ENCODE measurements around the gene PSMC1. TPM values are rescaled to one million over a fixed set of nuclear protein-coding genes. Genes with fewer than 3 reads are reported as not detected.

The PSMC1 gene
- total and polyA plus RNA-seq, 4 donors: 47.3 to 89.9 (median 84.8) TPM

GRCh38 chr14:90266441-90267154 lies 10.2 kb downstream of the PSMC1 start:
- Histone ChIP-seq H3K9ac (ENCODE audit: low read depth in 1 of 2, low read length in 2 of 2) (no peak overlapping the region), H3K9me3 (ENCODE audit: control insufficient read depth in 4 of 4, low read length in 3 of 4) (no peaks in the 10 kb centered on the region), H3K4me3 (ENCODE audit: low read depth in 1 of 3, low read length in 3 of 3) (no peak overlapping the region), H3K4me1 (ENCODE audit: control insufficient read depth in 4 of 4, insufficient read depth in 4 of 4, low read length in 3 of 4) (no peaks in the 10 kb centered on the region), H3K36me3 (ENCODE audit: control insufficient read depth in 4 of 4, insufficient read depth in 3 of 4, low read depth in 1 of 4, low read length in 3 of 4) (peaks cover 22 to 79% (median 68%) of the 10 kb centered on the region in 4 donors), H3K27ac (ENCODE audit: low read depth in 1 of 2, low read length in 2 of 2) (no peak overlapping the region), H3K27me3 (ENCODE audit: control insufficient read depth in 4 of 4, insufficient read depth in 4 of 4, low read length in 3 of 4) (no peaks in the 10 kb centered on the region)
- WGBS: 96% methylated on average over 9 of the region's 9 CpGs
- no peak for DNase-seq (ENCODE audit: low spot score)
- TF ChIP-seq HNF4A (conservative IDR thresholded peaks at IDR 0.05): no peak
- no peak for TF ChIP-seq YY1 (IDR thresholded peaks at IDR 0.05)
- no peak for TF ChIP-seq REST (IDR thresholded peaks at IDR 0.05)
- no peak for TF ChIP-seq RAD21 (IDR thresholded peaks at IDR 0.05)
- no peak for TF ChIP-seq TAF1 (conservative IDR thresholded peaks at IDR 0.05)
- no peak for TF ChIP-seq CTCF (IDR thresholded peaks at IDR 0.05; ENCODE audit: low read depth, low read length, missing input control)
- TF ChIP-seq RXRA (IDR thresholded peaks at IDR 0.05): no peak
- TF ChIP-seq HNF4G (IDR thresholded peaks at IDR 0.05): no peak
- no peak for TF ChIP-seq GABPA (IDR thresholded peaks at IDR 0.05 in 1 of 2, conservative IDR thresholded peaks at IDR 0.05 in 1 of 2)
- no peak for TF ChIP-seq FOXA1 (IDR thresholded peaks at IDR 0.05)
- TF ChIP-seq EGR1 (IDR thresholded peaks at IDR 0.05; ENCODE audit: low read depth in 2 of 2): no peak
- TF ChIP-seq ATF3 (IDR thresholded peaks at IDR 0.05): no peak
- no peak for TF ChIP-seq MAX (IDR thresholded peaks at IDR 0.05)
- no peak for TF ChIP-seq ZBTB33 (IDR thresholded peaks at IDR 0.05)
- TF ChIP-seq JUND (IDR thresholded peaks at IDR 0.05): no peak
- no peak for TF ChIP-seq NR2F2 (IDR thresholded peaks at IDR 0.05)
- no peak for TF ChIP-seq FOXA2 (IDR thresholded peaks at IDR 0.05)
- TF ChIP-seq SP1 (IDR thresholded peaks at IDR 0.05): no peak
